Keratinocyte (primary cell): ENCODE results near the gene DCAF4. TPM values are rescaled to one million over a fixed set of nuclear protein-coding genes. Genes with fewer than 3 reads are reported as not detected.

Experiments used
- DNase-seq: peaks from one replicate; pipeline ENCODE4 v3.0.0-alpha.2; 2011; ENCODE audit warnings: low read depth, missing footprints, low spot score
- FAIRE-seq: peaks from 2 replicates; lab custom pipeline; 2011; peaks lifted over from hg19 to GRCh38; lab: Jason Lieb, UNC
- H2AFZ ChIP-seq: 2 replicates; pipeline ENCODE4 v1.6.0; 2012; ENCODE audit warnings: low read length, control low read depth, inconsistent platforms; ENCODE audit not compliant: control insufficient read depth
- H3K27ac ChIP-seq: 2 replicates; pipeline ENCODE4 v1.5.1; 2011; ENCODE audit warnings: low read length; ENCODE audit not compliant: control insufficient read depth, insufficient read depth
- H3K27me3 ChIP-seq: 3 replicates; pipeline ENCODE4 v1.6.0; 2011; ENCODE audit warnings: low read length; ENCODE audit not compliant: control insufficient read depth, insufficient read depth; ENCODE audit errors: extremely low read depth
- H3K36me3 ChIP-seq, 2 experiments: 2 replicates in 1 of 2; 3 replicates in 1 of 2; pipeline ENCODE4 v1.5.1; 2011; ENCODE audit warnings: low read length in 2 of 2, mild to moderate bottlenecking in 1 of 2; ENCODE audit not compliant: control insufficient read depth in 2 of 2, insufficient read depth in 2 of 2; ENCODE audit errors: extremely low read depth in 1 of 2
- H3K4me1 ChIP-seq: 3 replicates; pipeline ENCODE4 v1.5.1; 2011; ENCODE audit warnings: low read length; ENCODE audit not compliant: control insufficient read depth, insufficient read depth; ENCODE audit errors: extremely low read depth
- H3K4me2 ChIP-seq: 3 replicates; pipeline ENCODE4 v1.6.0; 2011; ENCODE audit warnings: low read depth, low read length; ENCODE audit not compliant: control insufficient read depth, insufficient read depth; ENCODE audit errors: extremely low read depth
- H3K4me3 ChIP-seq, 3 experiments: fragments of 200-600 bp in 1 of 3; sonication (generic) in 1 of 3; 2 replicates in 2 of 3; 3 replicates in 1 of 3; pipeline ENCODE4 v1.5.1; 2011 to 2016; ENCODE audit warnings: low read length in 3 of 3, mild to moderate bottlenecking in 3 of 3, control low read depth in 2 of 3, inconsistent platforms in 1 of 3, low read depth in 1 of 3, mixed read lengths in 1 of 3, mixed run types in 1 of 3, moderate library complexity in 1 of 3; ENCODE audit not compliant: control insufficient read depth in 2 of 3, insufficient read depth in 2 of 3; ENCODE audit errors: extremely low read depth in 1 of 3
- H3K79me2 ChIP-seq: 2 replicates; pipeline ENCODE4 v1.6.0; 2012; ENCODE audit warnings: low read length; ENCODE audit not compliant: control insufficient read depth, insufficient read depth
- H3K9ac ChIP-seq: 3 replicates; pipeline ENCODE4 v1.6.0; 2011; ENCODE audit warnings: low read length; ENCODE audit not compliant: control insufficient read depth, insufficient read depth; ENCODE audit errors: extremely low read depth
- H3K9me1 ChIP-seq: 3 replicates; pipeline ENCODE4 v1.6.0; 2011; ENCODE audit warnings: low read length; ENCODE audit not compliant: control insufficient read depth, insufficient read depth; ENCODE audit errors: extremely low read depth
- H3K9me3 ChIP-seq: 2 replicates; pipeline ENCODE4 v1.5.1; 2012; ENCODE audit warnings: low read depth, low read length; ENCODE audit not compliant: control insufficient read depth
- H4K20me1 ChIP-seq: 3 replicates; pipeline ENCODE4 v1.6.0; 2011; ENCODE audit warnings: low read length; ENCODE audit not compliant: control insufficient read depth, insufficient read depth; ENCODE audit errors: extremely low read depth
- CTCF ChIP-seq, 3 experiments: IDR thresholded peaks in 1 of 3; conservative IDR thresholded peaks in 1 of 3; optimal IDR thresholded peaks in 1 of 3; 2 replicates in 2 of 3; 3 replicates in 1 of 3; pipeline versions ENCODE3 to v1.5.1; 2011; ENCODE audit warnings: low read length in 3 of 3, mild to moderate bottlenecking in 3 of 3, moderate library complexity in 2 of 3, control low read depth in 1 of 3, inconsistent platforms in 1 of 3; ENCODE audit not compliant: insufficient read depth in 2 of 3; ENCODE audit errors: extremely low read depth in 1 of 3
- EZH2 ChIP-seq: IDR thresholded peaks from one replicate; pipeline ENCODE4 v1.6.1; 2012; ENCODE audit warnings: inconsistent platforms, mild to moderate bottlenecking, low read length, moderate library complexity
- dilution Hi-C: fragments of 300-500 bp; cut with MboI; formaldehyde crosslinking; loops from one replicate; pipeline ENCODE4 v1.7.0; 2020; ENCODE audit warnings: low sequenced_read_pairs; ENCODE audit not compliant: extremely low pct_ligation_motif_present
- polyA plus RNA-seq, 5 experiments: library from polyadenylated mRNA; depleted of rRNA in 3 of 5; stranded (reverse) in 3 of 5; stranded (forward) in 1 of 5; unstranded in 1 of 5; fragments of >200 nt; gene quantifications; 1 replicate in 1 of 5; 2 replicates in 3 of 5; 3 replicates in 1 of 5; pipeline versions ENCODE4 v1.2.1 to v1.2.3, GENCODE V29; 2011 to 2012; ENCODE audit warnings: missing spikeins in 2 of 5, low read depth in 1 of 5, low replicate concordance in 1 of 5

Gene DCAF4
- polyA plus RNA-seq, 1 donor (not counting 4 experiments of a cell fraction or from before 2014, with no cell fraction given), result 26.1 TPM

GRCh38 chr14:72917094-72917802 lies 9.0 kb upstream of the DCAF4 start:
- Histone ChIP-seq H2AFZ (no peak overlapping the region), H3K4me1 (no peaks in the 10 kb centered on the region), H3K4me3 (no peak overlapping the region), H3K79me2 (no peaks in the 10 kb centered on the region), H3K9ac (no peak overlapping the region), H3K36me3 (no peaks in the 10 kb centered on the region), H4K20me1 (no peaks in the 10 kb centered on the region), H3K9me1 (no peaks in the 10 kb centered on the region), H3K9me3 (no peaks in the 10 kb centered on the region), H3K27me3 (peaks cover 19% of the 10 kb centered on the region), H3K4me2 (no peak overlapping the region), H3K27ac (no peak overlapping the region)
- dilution Hi-C loops, result no loop called here
- TF ChIP-seq EZH2 (no peak), CTCF (optimal IDR thresholded peaks at IDR 0.05 in 1 of 3, IDR thresholded peaks at IDR 0.05 in 1 of 3, conservative IDR thresholded peaks at IDR 0.05 in 1 of 3; ENCODE audit: extremely low read depth in 1 of 3, insufficient read depth in 2 of 3, low read length in 3 of 3) (no peak)
- no peak for DNase-seq
- FAIRE-seq, result no peak

GRCh38 chr14:72920008-72920407 lies 6.3 kb upstream of the DCAF4 start:
- peaks cover 19% of the 10 kb centered on the region for H3K27me3 ChIP-seq
- no peaks in the 10 kb centered on the region for H3K79me2 ChIP-seq
- dilution Hi-C loops, result no loop called here
- TF ChIP-seq CTCF (optimal IDR thresholded peaks at IDR 0.05 in 1 of 3, IDR thresholded peaks at IDR 0.05 in 1 of 3, conservative IDR thresholded peaks at IDR 0.05 in 1 of 3; ENCODE audit: extremely low read depth in 1 of 3, insufficient read depth in 2 of 3, low read length in 3 of 3) (no peak), EZH2 (no peak)
- no peaks in the 10 kb centered on the region for H3K9me3 ChIP-seq
- FAIRE-seq (no peak), DNase-seq (no peak)
- no peaks in the 10 kb centered on the region for H3K4me1 ChIP-seq
- H2AFZ ChIP-seq, result no peak overlapping the region
- no peak overlapping the region for H3K9ac ChIP-seq
- H4K20me1 ChIP-seq, result no peaks in the 10 kb centered on the region
- H3K27ac ChIP-seq, result no peak overlapping the region
- no peaks in the 10 kb centered on the region for H3K36me3 ChIP-seq
- no peak overlapping the region for H3K4me2 ChIP-seq
- H3K4me3 ChIP-seq, result no peak overlapping the region
- H3K9me1 ChIP-seq, result no peaks in the 10 kb centered on the region
